Measurements from ENCODE around the gene MCF2L.

- TF ChIP-seq EZH2 (IDR thresholded peaks at IDR 0.05) (no peak), CTCF (IDR thresholded peaks at IDR 0.05) (no peak), EZH2phosphoT487 (IDR thresholded peaks at IDR 0.05) (no peak)
Measured at GRCh38 chr13:113145496-113145895, 176.5 kb downstream of the MCF2L start.
